ENCODE results near the gene BCL11B.

The BCL11B gene

DNA sequence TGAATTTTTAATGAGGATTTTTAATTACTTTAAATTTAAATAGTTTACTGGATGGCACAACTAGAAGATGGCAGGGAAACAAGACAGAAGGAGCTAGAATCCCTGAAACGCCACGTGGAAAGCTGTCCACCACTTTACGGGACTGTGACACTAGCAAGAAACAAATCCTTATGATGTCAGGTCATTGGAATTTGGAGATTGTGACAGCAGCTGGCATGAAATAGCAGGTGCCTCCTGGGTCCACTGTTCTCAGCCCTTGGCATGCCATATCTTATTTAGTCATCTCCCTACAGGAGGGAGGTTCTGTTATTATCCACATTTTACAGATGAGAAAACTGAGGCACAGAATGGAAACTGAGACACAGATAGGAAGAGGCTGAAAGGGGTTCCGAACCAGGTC lies 113.8 kb downstream of the BCL11B start:
- H3K27me3 ChIP-seq (ENCODE audit: insufficient read depth, low read length), result no peaks in the 10 kb centered on the region
- H3K9ac ChIP-seq (ENCODE audit: low read length), result no peak overlapping the region
- H3K4me1 ChIP-seq (ENCODE audit: insufficient read depth, low read length, severe bottlenecking), result no peaks in the 10 kb centered on the region
- H3K79me2 ChIP-seq (ENCODE audit: insufficient read depth, low read length), result no peaks in the 10 kb centered on the region
- no peaks in the 10 kb centered on the region for H4K20me1 ChIP-seq (ENCODE audit: insufficient read depth, low read length)
- no peak overlapping the region for H2AFZ ChIP-seq (ENCODE audit: low read length)
- H3K4me2 ChIP-seq (ENCODE audit: low read length), result no peak overlapping the region
- TF ChIP-seq CTCF (IDR thresholded peaks at IDR 0.05; ENCODE audit: low read length) (no peak), EZH2 (IDR thresholded peaks at IDR 0.05; ENCODE audit: borderline replicate concordance, low read length) (no peak)
- H3K9me2 ChIP-seq (ENCODE audit: low read depth, low read length), result no peaks in the 10 kb centered on the region
- no peaks in the 10 kb centered on the region for H3K36me3 ChIP-seq (ENCODE audit: insufficient read depth, low read length)
- H3F3A ChIP-seq (ENCODE audit: insufficient read depth, low read length), result no peaks in the 10 kb centered on the region
- no peak overlapping the region for H3K4me3 ChIP-seq (ENCODE audit: low read depth, low read length, poor library complexity, severe bottlenecking)
- H3K9me3 ChIP-seq (ENCODE audit: low read length), result no peaks in the 10 kb centered on the region
- no peak overlapping the region for H3K27ac ChIP-seq (ENCODE audit: low read depth, low read length, poor library complexity, severe bottlenecking)

GRCh38 chr14:99157676-99158075 lies 114.3 kb downstream of the BCL11B start:
- Histone ChIP-seq H3K9ac (ENCODE audit: low read length) (no peak overlapping the region), H3K9me3 (ENCODE audit: low read length) (no peaks in the 10 kb centered on the region), H3K4me3 (ENCODE audit: low read depth, low read length, poor library complexity, severe bottlenecking) (no peak overlapping the region), H3K27ac (ENCODE audit: low read depth, low read length, poor library complexity, severe bottlenecking) (no peak overlapping the region), H3K27me3 (ENCODE audit: insufficient read depth, low read length) (no peaks in the 10 kb centered on the region), H3K36me3 (ENCODE audit: insufficient read depth, low read length) (no peaks in the 10 kb centered on the region), H2AFZ (ENCODE audit: low read length) (no peak overlapping the region), H4K20me1 (ENCODE audit: insufficient read depth, low read length) (no peaks in the 10 kb centered on the region), H3K9me2 (ENCODE audit: low read depth, low read length) (no peaks in the 10 kb centered on the region), H3K4me2 (ENCODE audit: low read length) (no peak overlapping the region), H3K79me2 (ENCODE audit: insufficient read depth, low read length) (no peaks in the 10 kb centered on the region), H3F3A (ENCODE audit: insufficient read depth, low read length) (no peaks in the 10 kb centered on the region), H3K4me1 (ENCODE audit: insufficient read depth, low read length, severe bottlenecking) (no peaks in the 10 kb centered on the region)
- TF ChIP-seq EZH2 (IDR thresholded peaks at IDR 0.05; ENCODE audit: borderline replicate concordance, low read length) (no peak), CTCF (IDR thresholded peaks at IDR 0.05; ENCODE audit: low read length) (no peak)

DNA sequence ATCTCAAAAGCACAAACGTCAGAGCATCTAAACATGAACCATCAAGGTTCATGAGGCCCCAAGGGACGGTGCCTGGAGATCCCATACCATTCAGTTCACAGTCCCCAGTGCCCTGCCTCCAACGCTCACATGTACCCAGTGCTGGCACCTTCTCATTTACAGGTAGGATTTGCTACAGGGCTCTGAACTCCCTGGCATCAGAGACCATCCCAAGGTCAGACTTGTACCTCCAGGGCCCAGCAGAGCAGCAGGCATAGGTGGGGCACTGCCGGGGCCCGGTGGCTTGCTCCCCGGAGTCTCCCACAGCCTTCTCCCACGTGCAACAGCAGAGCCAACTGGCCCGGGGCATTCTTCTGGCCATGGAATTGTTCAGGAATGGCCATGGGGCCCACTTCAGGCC lies 114.8 kb downstream of the BCL11B start:
- H3K9me2 ChIP-seq (ENCODE audit: low read depth, low read length), result no peaks in the 10 kb centered on the region
- no peaks in the 10 kb centered on the region for H3K27me3 ChIP-seq (ENCODE audit: insufficient read depth, low read length)
- no peak overlapping the region for H3K27ac ChIP-seq (ENCODE audit: low read depth, low read length, poor library complexity, severe bottlenecking)
- no peaks in the 10 kb centered on the region for H3F3A ChIP-seq (ENCODE audit: insufficient read depth, low read length)
- H3K4me2 ChIP-seq (ENCODE audit: low read length), result no peak overlapping the region
- H3K4me1 ChIP-seq (ENCODE audit: insufficient read depth, low read length, severe bottlenecking), result no peaks in the 10 kb centered on the region
- H3K36me3 ChIP-seq (ENCODE audit: insufficient read depth, low read length), result no peaks in the 10 kb centered on the region
- no peaks in the 10 kb centered on the region for H3K79me2 ChIP-seq (ENCODE audit: insufficient read depth, low read length)
- no peaks in the 10 kb centered on the region for H4K20me1 ChIP-seq (ENCODE audit: insufficient read depth, low read length)
- H3K9me3 ChIP-seq (ENCODE audit: low read length), result no peaks in the 10 kb centered on the region
- no peak for TF ChIP-seq EZH2 (IDR thresholded peaks at IDR 0.05; ENCODE audit: borderline replicate concordance, low read length)
- TF ChIP-seq CTCF (IDR thresholded peaks at IDR 0.05; ENCODE audit: low read length), result no peak
- H2AFZ ChIP-seq (ENCODE audit: low read length), result no peak overlapping the region
- no peak overlapping the region for H3K4me3 ChIP-seq (ENCODE audit: low read depth, low read length, poor library complexity, severe bottlenecking)
- no peak overlapping the region for H3K9ac ChIP-seq (ENCODE audit: low read length)
